Large intestine (tissue), 3 donors: ENCODE data around the gene TAOK3. TPM values are rescaled to one million over a fixed set of nuclear protein-coding genes. Genes with fewer than 3 reads are reported as not detected.
A peak's percentile ranks its signal among the peaks of the same experiment; 100 is the strongest.
"Not testable (repeated sequence)": the region's sequence is repeated elsewhere in the genome, so short reads cannot be mapped to it uniquely, and the experiment has no call there.

ENCODE experiments used
- DNase-seq, 2 donors: peaks; one replicate each; pipeline versions ENCODE4 v3.0.0 to v3.0.0-alpha.2; 2013
- H3K27ac ChIP-seq: one replicate; pipeline ENCODE4 v1.5.1; 2013; ENCODE audit warnings: low read length
- H3K27me3 ChIP-seq: 2 replicates; pipeline ENCODE4 v1.6.1; 2013; ENCODE audit warnings: low read length; ENCODE audit not compliant: control insufficient read depth, insufficient read depth
- H3K36me3 ChIP-seq: 2 replicates; pipeline ENCODE4 v1.6.1; 2013; ENCODE audit warnings: low read length; ENCODE audit not compliant: control insufficient read depth, insufficient read depth
- H3K4me1 ChIP-seq: one replicate; pipeline ENCODE4 v1.6.1; 2013; ENCODE audit warnings: low read length; ENCODE audit not compliant: control insufficient read depth, insufficient read depth
- H3K4me3 ChIP-seq: one replicate; pipeline ENCODE4 v1.5.1; 2013; ENCODE audit warnings: low read length
- H3K9me3 ChIP-seq: one replicate; pipeline ENCODE4 v1.6.1; 2013; ENCODE audit warnings: mild to moderate bottlenecking, low read depth, low read length, moderate library complexity; ENCODE audit not compliant: control insufficient read depth
- WGBS: methylation state at CpG from one replicate; pipeline ENCODE4 v1.1.5; 2013; ENCODE audit warnings: low lambda C conversion rate; ENCODE audit not compliant: insufficient coverage; 5-methylcytosine and 5-hydroxymethylcytosine counted together
- polyA plus RNA-seq: library from polyadenylated mRNA; unstranded; fragments of 120-200 nt; gene quantifications from one replicate; pipeline ENCODE4 v1.2.1, GENCODE V29; 2013

Gene TAOK3
- polyA plus RNA-seq, 1 donor, result 44.7 TPM

- no peaks in the 10 kb centered on the region for H3K36me3 ChIP-seq
- H3K27ac ChIP-seq, result peak overlapping the region; percentile 93
- H3K4me1 ChIP-seq, result peaks cover 15% of the 10 kb centered on the region
- 63% methylated on average over 3 of the region's 7 CpGs for WGBS
- H3K4me3 ChIP-seq, result no peak overlapping the region
- DNase-seq, result peak in 1 of 2 donors; percentile 66
- H3K27me3 ChIP-seq, result no peaks in the 10 kb centered on the region
- H3K9me3 ChIP-seq, result no peaks in the 10 kb centered on the region
Observed at GRCh38 chr12:118357257-118358007, 15.3 kb downstream of the TAOK3 start.

DNA sequence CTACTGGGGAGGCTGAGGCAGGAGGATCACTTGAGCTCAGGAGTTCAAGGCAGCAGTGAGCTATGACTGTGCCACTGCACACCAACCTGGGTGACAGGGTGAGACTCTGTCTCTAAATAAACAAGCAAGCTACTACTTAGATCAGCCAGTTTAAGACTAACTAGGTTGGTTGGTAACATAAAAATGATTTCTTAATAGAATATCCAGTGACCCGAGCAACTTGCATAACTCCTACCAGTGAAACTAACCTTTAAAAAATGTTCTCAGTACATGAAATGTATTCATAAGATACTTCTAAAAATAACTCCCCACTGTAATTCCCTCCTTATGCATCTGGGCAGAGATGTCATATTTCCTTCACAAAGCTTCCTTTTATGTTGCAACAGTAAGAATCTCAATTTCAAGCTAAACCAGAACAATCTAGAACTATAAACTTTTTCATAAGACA lies 15.9 kb downstream of the TAOK3 start:
- WGBS, result no CpG with 5 or more reads among the region's 1 CpG
- DNase-seq, result peak in 1 of 2 donors; percentile 65
- Histone ChIP-seq H3K36me3 (no peaks in the 10 kb centered on the region), H3K27me3 (no peaks in the 10 kb centered on the region), H3K4me1 (peaks cover 15% of the 10 kb centered on the region), H3K9me3 (no peaks in the 10 kb centered on the region), H3K27ac (peak overlapping the region; percentile 93), H3K4me3 (no peak overlapping the region)

GRCh38 chr12:118355843-118356242 lies 16.9 kb downstream of the TAOK3 start:
- 60% methylated on average over 1 of the region's 1 CpG for WGBS
- Histone ChIP-seq H3K27me3 (no peaks in the 10 kb centered on the region), H3K27ac (peak overlapping the region; percentile 93), H3K4me1 (peaks cover 15% of the 10 kb centered on the region), H3K36me3 (no peaks in the 10 kb centered on the region), H3K4me3 (no peak overlapping the region), H3K9me3 (no peaks in the 10 kb centered on the region)
- DNase-seq, result peak in 1 of 2 donors; percentile 73

DNA sequence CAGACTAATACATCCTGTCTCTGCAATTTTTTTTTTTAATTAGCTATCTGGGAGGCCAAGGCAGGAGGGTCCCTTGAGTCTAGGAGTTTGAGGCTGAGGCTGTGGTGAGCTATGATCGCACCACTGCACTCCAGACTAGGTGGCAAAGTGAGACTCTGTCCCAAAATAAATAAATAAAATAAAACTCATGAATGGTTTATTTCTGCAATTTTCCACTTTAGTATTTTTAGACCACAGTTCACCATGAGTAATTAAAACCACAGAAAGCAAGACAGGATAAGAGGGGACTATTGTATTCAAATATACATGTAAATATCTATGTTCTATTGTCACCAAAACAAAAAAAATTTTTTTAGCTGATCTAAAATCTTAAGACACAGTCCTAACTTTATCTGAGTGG lies 17.8 kb downstream of the TAOK3 start:
- DNase-seq, result no peak
- H3K27ac ChIP-seq, result peak overlapping the region; percentile 93
- WGBS, result no CpG with 5 or more reads among the region's 1 CpG
- no peaks in the 10 kb centered on the region for H3K36me3 ChIP-seq
- H3K4me1 ChIP-seq, result peaks cover 15% of the 10 kb centered on the region
- no peak overlapping the region for H3K4me3 ChIP-seq
- no peaks in the 10 kb centered on the region for H3K9me3 ChIP-seq
- no peaks in the 10 kb centered on the region for H3K27me3 ChIP-seq

GRCh38 chr12:118354503-118354902 lies 18.2 kb downstream of the TAOK3 start:
- not testable (repeated sequence) for H3K36me3 ChIP-seq, H3K4me3 ChIP-seq, H3K9me3 ChIP-seq, DNase-seq, H3K27ac ChIP-seq, H3K27me3 ChIP-seq
- WGBS, result 100% methylated on average over 1 of the region's 4 CpGs
- H3K4me1 ChIP-seq, result peaks cover 15% of the 10 kb centered on the region

DNA sequence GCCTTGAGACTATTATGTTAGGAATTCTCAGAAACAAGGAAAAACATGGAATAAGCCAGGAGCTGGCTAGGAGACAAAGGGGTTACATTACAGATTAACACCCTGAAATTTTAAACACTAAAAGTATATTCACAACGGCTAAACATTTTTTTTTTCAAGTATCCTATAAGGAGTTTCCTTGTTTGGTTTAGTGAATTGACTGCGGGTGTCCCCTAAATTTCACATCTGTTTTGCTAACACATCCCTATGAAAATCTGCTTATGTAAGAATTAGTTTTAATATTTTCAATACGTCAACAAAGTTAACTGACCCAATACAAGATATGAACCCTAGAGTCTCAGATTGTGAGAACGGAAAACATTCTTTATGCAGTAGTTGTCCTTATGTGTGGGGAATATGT lies 19.0 kb downstream of the TAOK3 start:
- no peak for DNase-seq
- no peak overlapping the region for H3K4me3 ChIP-seq
- no peaks in the 10 kb centered on the region for H3K36me3 ChIP-seq
- H3K27me3 ChIP-seq, result no peaks in the 10 kb centered on the region
- H3K9me3 ChIP-seq, result no peaks in the 10 kb centered on the region
- no CpG with 5 or more reads among the region's 4 CpGs for WGBS
- H3K4me1 ChIP-seq, result peaks cover 15% of the 10 kb centered on the region
- H3K27ac ChIP-seq, result no peak overlapping the region

DNA sequence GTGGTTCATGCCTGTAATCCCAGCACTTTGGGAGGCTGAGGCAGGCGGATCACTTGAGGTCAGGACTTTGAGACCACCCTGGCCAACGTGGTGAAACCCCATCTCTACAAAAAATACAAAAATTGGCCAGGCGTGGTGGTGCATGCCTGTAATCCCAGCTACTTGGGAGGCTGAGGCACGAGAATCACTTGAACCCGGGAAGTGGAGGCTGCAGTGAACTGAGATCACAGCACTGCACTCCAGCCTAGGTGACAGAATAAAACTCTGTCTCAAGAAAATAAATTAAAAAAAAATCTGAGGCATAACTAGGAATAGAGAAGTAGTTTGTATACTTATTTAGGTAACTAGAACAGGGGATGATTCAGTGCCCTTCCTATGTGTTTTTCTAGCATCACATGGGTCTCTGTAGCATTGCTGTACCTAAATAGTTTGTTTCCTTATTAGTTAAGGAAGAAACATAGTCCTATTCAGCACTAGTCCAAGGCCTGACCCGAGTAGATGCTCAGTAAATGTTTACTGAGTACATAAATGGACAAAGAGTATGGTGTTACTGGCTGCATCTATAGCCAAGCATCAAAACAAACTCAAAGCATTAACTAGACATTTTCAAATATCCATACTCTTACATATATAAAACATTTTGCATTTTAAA lies 21.7 kb downstream of the TAOK3 start:
- no CpG with 5 or more reads among the region's 6 CpGs for WGBS
- Histone ChIP-seq H3K36me3 (no peaks in the 10 kb centered on the region), H3K9me3 (no peaks in the 10 kb centered on the region), H3K4me1 (peaks cover 20% of the 10 kb centered on the region), H3K27ac (no peak overlapping the region), H3K4me3 (no peak overlapping the region), H3K27me3 (no peaks in the 10 kb centered on the region)
- DNase-seq, result no peak

GRCh38 chr12:118347916-118348315 lies 24.8 kb downstream of the TAOK3 start:
- peak overlapping the region; percentile 56 for H3K27ac ChIP-seq
- no peaks in the 10 kb centered on the region for H3K36me3 ChIP-seq
- peaks cover 18% of the 10 kb centered on the region for H3K4me1 ChIP-seq
- no peak overlapping the region for H3K4me3 ChIP-seq
- H3K9me3 ChIP-seq, result no peaks in the 10 kb centered on the region
- no peaks in the 10 kb centered on the region for H3K27me3 ChIP-seq
- DNase-seq, result peak in 1 of 2 donors; percentile 68
- WGBS, result 20% methylated on average over 1 of the region's 2 CpGs

- H3K4me3 ChIP-seq, result no peak overlapping the region
- no peaks in the 10 kb centered on the region for H3K27me3 ChIP-seq
- WGBS, result 40% methylated on average over 1 of the region's 7 CpGs
- peak overlapping the region; percentile 56 for H3K27ac ChIP-seq
- H3K36me3 ChIP-seq, result no peaks in the 10 kb centered on the region
- no peaks in the 10 kb centered on the region for H3K9me3 ChIP-seq
- DNase-seq, result peak; percentile 27 to 46
- peaks cover 18% of the 10 kb centered on the region for H3K4me1 ChIP-seq
Observed at GRCh38 chr12:118346895-118347294, 25.8 kb downstream of the TAOK3 start.

- DNase-seq, result no peak
- 67% methylated on average over 1 of the region's 1 CpG for WGBS
- Histone ChIP-seq H3K27me3 (no peaks in the 10 kb centered on the region), H3K4me1 (peaks cover 18% of the 10 kb centered on the region), H3K4me3 (no peak overlapping the region), H3K9me3 (no peaks in the 10 kb centered on the region), H3K27ac (no peak overlapping the region), H3K36me3 (no peaks in the 10 kb centered on the region)
Observed at GRCh38 chr12:118345355-118345754, 27.4 kb downstream of the TAOK3 start.
